Lower lobe of right lung (tissue), 2 donors: ENCODE measurements around the gene PER3. TPM values are rescaled to one million over a fixed set of nuclear protein-coding genes. Genes with fewer than 3 reads are reported as not detected.

Source experiments
- ATAC-seq, 2 donors: fragments of 200-7000 bp; cut with Tn5 transposase; one replicate each; pipeline ENCODE4 v1.9.1; 2020 to 2022; ENCODE audit warnings: mild to moderate bottlenecking in 2 of 2, moderate library complexity in 2 of 2
- DNase-seq: peaks from one replicate; pipeline ENCODE4 v3.0.0-alpha.2; 2020
- H3K27ac ChIP-seq: fragments of 200-600 bp; one replicate; pipeline ENCODE4 v1.8.0; 2022
- H3K27me3 ChIP-seq: fragments of 200-600 bp; one replicate; pipeline ENCODE4 v1.8.0; 2022; ENCODE audit warnings: low read depth
- H3K36me3 ChIP-seq: fragments of 200-600 bp; one replicate; pipeline ENCODE4 v1.8.0; 2022; ENCODE audit warnings: mild to moderate bottlenecking
- H3K4me1 ChIP-seq: fragments of 200-600 bp; one replicate; pipeline ENCODE4 v1.8.0; 2022
- H3K4me3 ChIP-seq: fragments of 200-600 bp; one replicate; pipeline ENCODE4 v1.8.0; 2022; ENCODE audit warnings: mild to moderate bottlenecking
- H3K9me3 ChIP-seq: fragments of 200-600 bp; one replicate; pipeline ENCODE4 v1.8.0; 2022
- intact Hi-C: fragments of 100-400 bp; cut with DNase I; formaldehyde crosslinking; loops from one replicate; pipeline ENCODE4 v1.11.0; 2022
- total RNA-seq: library from RNA; stranded (reverse); fragmentation: NEBNext Ultra II Directional; extraction: Animal tissue kit (Norgen Biotek cat#: 25700); gene quantifications from one replicate; pipeline ENCODE4 v1.2.1, GENCODE V29; 2021
- TF ChIP-seq, protein P1 (sequence below): fragments of 200-600 bp; IDR thresholded peaks from one replicate; pipeline ENCODE4 v1.8.0; 2022; ENCODE audit warnings: antibody characterized with exemption, mild to moderate bottlenecking
- donor health status: DM: no; HTN: yes; CAD: no; lungs with severe emphysema.

Gene PER3
- total RNA-seq, 1 donor from 2014 or later, result 35.6 TPM

DNA sequence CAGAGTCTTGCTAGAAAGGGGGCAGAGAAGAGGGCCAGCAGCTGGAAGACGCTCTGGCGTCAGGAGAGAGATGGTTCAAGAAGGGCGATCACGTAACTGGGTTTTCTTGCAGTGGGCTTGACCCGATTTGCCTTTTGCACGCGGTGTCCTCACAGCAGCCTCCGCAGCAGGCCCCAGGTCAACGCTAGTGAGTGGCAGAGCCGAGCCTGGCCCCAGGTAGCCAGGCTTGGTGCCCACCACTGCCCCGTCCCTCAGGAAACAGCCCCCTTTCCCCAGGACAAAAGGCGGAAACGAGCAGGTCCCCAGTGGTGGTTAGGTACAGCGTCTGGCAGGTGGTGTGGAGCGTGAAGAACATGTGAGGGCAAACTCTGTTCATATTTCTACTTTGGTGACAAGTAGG is 77.4 kb downstream of the PER3 start:
- TF ChIP-seq, protein P1, sequence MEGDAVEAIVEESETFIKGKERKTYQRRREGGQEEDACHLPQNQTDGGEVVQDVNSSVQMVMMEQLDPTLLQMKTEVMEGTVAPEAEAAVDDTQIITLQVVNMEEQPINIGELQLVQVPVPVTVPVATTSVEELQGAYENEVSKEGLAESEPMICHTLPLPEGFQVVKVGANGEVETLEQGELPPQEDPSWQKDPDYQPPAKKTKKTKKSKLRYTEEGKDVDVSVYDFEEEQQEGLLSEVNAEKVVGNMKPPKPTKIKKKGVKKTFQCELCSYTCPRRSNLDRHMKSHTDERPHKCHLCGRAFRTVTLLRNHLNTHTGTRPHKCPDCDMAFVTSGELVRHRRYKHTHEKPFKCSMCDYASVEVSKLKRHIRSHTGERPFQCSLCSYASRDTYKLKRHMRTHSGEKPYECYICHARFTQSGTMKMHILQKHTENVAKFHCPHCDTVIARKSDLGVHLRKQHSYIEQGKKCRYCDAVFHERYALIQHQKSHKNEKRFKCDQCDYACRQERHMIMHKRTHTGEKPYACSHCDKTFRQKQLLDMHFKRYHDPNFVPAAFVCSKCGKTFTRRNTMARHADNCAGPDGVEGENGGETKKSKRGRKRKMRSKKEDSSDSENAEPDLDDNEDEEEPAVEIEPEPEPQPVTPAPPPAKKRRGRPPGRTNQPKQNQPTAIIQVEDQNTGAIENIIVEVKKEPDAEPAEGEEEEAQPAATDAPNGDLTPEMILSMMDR, result no peak

DNA sequence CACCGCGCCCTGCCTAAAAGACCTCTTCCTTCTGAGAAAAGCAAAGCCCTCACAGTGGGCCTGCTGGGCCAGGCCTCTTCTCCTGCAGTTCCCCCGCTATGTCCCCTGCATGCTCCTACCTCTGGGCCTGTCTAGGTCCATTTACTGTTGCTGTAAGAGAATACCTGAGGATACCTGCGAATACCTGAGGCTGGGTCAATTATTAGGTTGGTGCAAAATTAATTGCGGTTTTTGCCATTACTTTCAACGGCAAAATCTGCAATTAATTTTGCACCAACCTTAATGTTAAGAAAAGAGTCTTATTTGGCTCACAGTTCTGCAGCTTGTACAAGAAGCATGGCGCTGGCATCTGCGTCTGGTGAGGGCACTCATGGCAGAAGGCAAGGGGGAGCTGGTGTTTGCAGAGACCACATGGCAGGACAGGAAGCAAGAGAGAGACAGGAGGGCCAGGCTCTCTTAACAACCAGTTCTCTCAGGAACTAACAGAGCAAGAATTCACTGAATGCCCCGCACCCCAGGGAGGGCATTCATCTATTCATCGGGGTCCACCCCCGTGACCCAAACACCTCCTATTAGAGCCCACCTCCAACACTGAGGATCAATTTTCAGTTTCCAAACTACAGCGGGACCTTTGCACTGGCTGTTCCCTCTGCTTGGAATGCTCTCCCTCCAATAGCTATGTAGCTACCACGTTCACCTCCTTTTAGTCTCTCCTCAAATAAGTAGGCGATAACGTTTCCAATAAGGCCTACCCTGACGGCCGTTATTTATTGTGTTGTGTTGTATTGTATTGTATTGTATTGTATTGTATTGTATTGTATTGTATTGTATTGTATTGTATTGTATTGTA is 78.3 kb downstream of the PER3 start:
- DNase-seq, result no peak
- TF ChIP-seq, protein P1, result no peak
- no peak for ATAC-seq

More for the DNA sequence above, 77.4 kb downstream of the PER3 start:
- no peak overlapping the region for H3K27ac ChIP-seq
- DNase-seq, result no peak
- H3K4me1 ChIP-seq, result no peaks in the 10 kb centered on the region
- H3K4me3 ChIP-seq, result no peak overlapping the region
- no peaks in the 10 kb centered on the region for H3K9me3 ChIP-seq
- no peak for ATAC-seq
- H3K36me3 ChIP-seq, result no peaks in the 10 kb centered on the region
- intact Hi-C loops, result no loop called here
- no peaks in the 10 kb centered on the region for H3K27me3 ChIP-seq

DNA sequence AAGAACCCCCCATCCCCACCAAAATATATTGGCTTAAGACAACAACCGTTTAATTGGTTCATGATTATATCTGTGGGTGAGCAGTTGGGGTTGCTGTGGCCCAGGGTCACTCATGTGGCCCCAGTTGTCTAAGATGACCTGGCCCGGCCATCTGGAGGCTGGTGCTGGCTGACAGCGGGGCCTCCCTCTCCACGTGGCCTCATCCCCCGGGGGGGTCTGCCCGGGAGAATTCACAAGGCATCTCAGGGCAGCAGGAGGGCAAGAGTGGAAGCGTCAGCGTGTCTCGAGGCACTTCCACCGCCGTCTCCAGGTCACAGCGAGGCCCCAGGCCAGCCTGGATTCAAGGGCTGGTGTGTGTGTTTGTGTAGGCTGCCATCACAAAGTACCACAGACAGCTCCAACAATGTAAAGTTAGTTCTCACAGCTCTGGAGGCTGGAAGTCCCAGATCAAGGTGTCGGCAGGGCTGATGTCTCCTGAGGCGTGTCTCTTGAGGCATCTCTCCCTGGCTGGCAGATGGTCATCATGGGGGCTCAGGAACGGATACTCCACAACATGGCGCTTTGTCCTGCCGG is 79.8 kb downstream of the PER3 start:
- Histone ChIP-seq H3K4me3 (no peak overlapping the region), H3K27ac (no peak overlapping the region), H3K27me3 (no peaks in the 10 kb centered on the region), H3K4me1 (no peaks in the 10 kb centered on the region), H3K9me3 (no peaks in the 10 kb centered on the region), H3K36me3 (no peaks in the 10 kb centered on the region)
- DNase-seq (no peak), ATAC-seq (no peak)
- intact Hi-C loops, result no loop called here
- TF ChIP-seq, protein P1, result no peak

More for the DNA sequence above, 78.3 kb downstream of the PER3 start:
- Histone ChIP-seq H3K36me3 (no peaks in the 10 kb centered on the region), H3K27ac (no peak overlapping the region), H3K9me3 (no peaks in the 10 kb centered on the region), H3K4me3 (no peak overlapping the region), H3K27me3 (no peaks in the 10 kb centered on the region), H3K4me1 (no peaks in the 10 kb centered on the region)
- intact Hi-C loops, result no loop called here

DNA sequence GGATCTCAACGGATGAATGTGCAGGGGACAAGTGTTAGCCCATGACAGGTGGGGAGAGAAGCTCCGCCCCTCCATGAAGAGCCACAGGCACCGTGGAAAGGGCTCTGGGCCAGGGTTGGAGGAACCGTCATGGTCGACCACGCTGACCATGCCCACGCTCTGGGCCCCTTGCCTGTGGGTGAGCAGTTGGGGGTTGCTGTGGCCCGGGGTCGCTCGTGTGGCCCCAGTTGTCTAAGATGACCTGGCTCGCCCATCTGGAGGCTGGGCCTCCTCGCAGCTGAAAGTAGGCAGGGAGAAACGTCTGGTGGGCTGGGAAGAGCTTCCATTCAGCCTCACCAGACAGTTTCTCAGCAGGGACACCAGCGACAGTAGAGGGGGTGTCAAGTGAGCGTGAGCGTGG is 81.9 kb downstream of the PER3 start:
- Histone ChIP-seq H3K9me3 (no peaks in the 10 kb centered on the region), H3K4me1 (no peaks in the 10 kb centered on the region), H3K36me3 (no peaks in the 10 kb centered on the region), H3K4me3 (no peak overlapping the region), H3K27ac (no peak overlapping the region), H3K27me3 (no peaks in the 10 kb centered on the region)
- TF ChIP-seq, protein P1, result no peak
- no peak for DNase-seq
- ATAC-seq, result no peak
- intact Hi-C loops, result no loop called here

DNA sequence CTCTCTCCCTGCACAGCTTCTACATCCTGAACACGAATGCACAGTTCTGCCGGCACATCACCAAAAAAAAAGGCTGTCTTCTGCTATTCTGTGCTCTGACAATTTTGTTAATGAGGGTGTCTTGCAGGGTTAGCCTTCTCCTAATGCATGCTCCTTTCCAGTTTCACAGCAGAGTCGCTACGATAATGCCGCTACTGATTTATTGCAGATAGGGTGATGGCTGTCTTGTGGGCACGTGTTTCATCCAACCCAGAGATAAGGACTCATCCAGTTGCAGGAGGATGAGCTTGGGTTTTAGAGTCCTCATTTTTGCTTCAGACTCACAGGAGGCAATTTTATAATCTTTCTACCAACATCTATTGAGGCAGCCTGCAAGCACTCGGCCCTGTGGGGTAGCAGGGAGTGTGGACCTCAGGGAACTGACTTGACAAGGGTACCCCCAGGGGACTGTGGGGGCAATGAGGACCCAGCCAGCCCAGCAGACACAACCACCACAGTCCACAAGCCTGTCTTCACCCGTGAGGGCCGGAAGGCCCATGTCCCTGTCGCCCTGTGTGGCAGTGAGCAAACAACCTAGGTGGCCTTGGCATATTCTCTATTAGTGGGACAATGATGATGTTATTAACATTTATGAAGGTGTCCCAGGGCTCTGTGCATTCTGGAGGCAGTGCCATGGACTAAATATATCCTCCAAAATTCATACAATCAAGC is 84.1 kb downstream of the PER3 start:
- Histone ChIP-seq H3K27ac (no peak overlapping the region), H3K36me3 (no peaks in the 10 kb centered on the region), H3K9me3 (no peaks in the 10 kb centered on the region), H3K27me3 (no peaks in the 10 kb centered on the region), H3K4me3 (no peak overlapping the region), H3K4me1 (no peaks in the 10 kb centered on the region)
- DNase-seq, result no peak
- no peak for ATAC-seq
- TF ChIP-seq, protein P1, result no peak
- intact Hi-C loops, result no loop called here
